Keratinocyte (primary cell): ENCODE results near the gene MAD1L1. TPM values are rescaled to one million over a fixed set of nuclear protein-coding genes. Genes with fewer than 3 reads are reported as not detected.
A peak's percentile ranks its signal among the peaks of the same experiment; 100 is the strongest.

Experiments used
- DNase-seq: peaks from one replicate; pipeline ENCODE4 v3.0.0-alpha.2; 2011; ENCODE audit warnings: low read depth, missing footprints, low spot score
- FAIRE-seq: peaks from 2 replicates; lab custom pipeline; 2011; peaks lifted over from hg19 to GRCh38; lab: Jason Lieb, UNC
- H2AFZ ChIP-seq: 2 replicates; pipeline ENCODE4 v1.6.0; 2012; ENCODE audit warnings: low read length, control low read depth, inconsistent platforms; ENCODE audit not compliant: control insufficient read depth
- H3K27ac ChIP-seq: 2 replicates; pipeline ENCODE4 v1.5.1; 2011; ENCODE audit warnings: low read length; ENCODE audit not compliant: control insufficient read depth, insufficient read depth
- H3K27me3 ChIP-seq: 3 replicates; pipeline ENCODE4 v1.6.0; 2011; ENCODE audit warnings: low read length; ENCODE audit not compliant: control insufficient read depth, insufficient read depth; ENCODE audit errors: extremely low read depth
- H3K36me3 ChIP-seq, 2 experiments: 2 replicates in 1 of 2; 3 replicates in 1 of 2; pipeline ENCODE4 v1.5.1; 2011; ENCODE audit warnings: low read length in 2 of 2, mild to moderate bottlenecking in 1 of 2; ENCODE audit not compliant: control insufficient read depth in 2 of 2, insufficient read depth in 2 of 2; ENCODE audit errors: extremely low read depth in 1 of 2
- H3K4me1 ChIP-seq: 3 replicates; pipeline ENCODE4 v1.5.1; 2011; ENCODE audit warnings: low read length; ENCODE audit not compliant: control insufficient read depth, insufficient read depth; ENCODE audit errors: extremely low read depth
- H3K4me2 ChIP-seq: 3 replicates; pipeline ENCODE4 v1.6.0; 2011; ENCODE audit warnings: low read depth, low read length; ENCODE audit not compliant: control insufficient read depth, insufficient read depth; ENCODE audit errors: extremely low read depth
- H3K4me3 ChIP-seq, 3 experiments: fragments of 200-600 bp in 1 of 3; sonication (generic) in 1 of 3; 2 replicates in 2 of 3; 3 replicates in 1 of 3; pipeline ENCODE4 v1.5.1; 2011 to 2016; ENCODE audit warnings: low read length in 3 of 3, mild to moderate bottlenecking in 3 of 3, control low read depth in 2 of 3, inconsistent platforms in 1 of 3, low read depth in 1 of 3, mixed read lengths in 1 of 3, mixed run types in 1 of 3, moderate library complexity in 1 of 3; ENCODE audit not compliant: control insufficient read depth in 2 of 3, insufficient read depth in 2 of 3; ENCODE audit errors: extremely low read depth in 1 of 3
- H3K79me2 ChIP-seq: 2 replicates; pipeline ENCODE4 v1.6.0; 2012; ENCODE audit warnings: low read length; ENCODE audit not compliant: control insufficient read depth, insufficient read depth
- H3K9ac ChIP-seq: 3 replicates; pipeline ENCODE4 v1.6.0; 2011; ENCODE audit warnings: low read length; ENCODE audit not compliant: control insufficient read depth, insufficient read depth; ENCODE audit errors: extremely low read depth
- H3K9me1 ChIP-seq: 3 replicates; pipeline ENCODE4 v1.6.0; 2011; ENCODE audit warnings: low read length; ENCODE audit not compliant: control insufficient read depth, insufficient read depth; ENCODE audit errors: extremely low read depth
- H3K9me3 ChIP-seq: 2 replicates; pipeline ENCODE4 v1.5.1; 2012; ENCODE audit warnings: low read depth, low read length; ENCODE audit not compliant: control insufficient read depth
- H4K20me1 ChIP-seq: 3 replicates; pipeline ENCODE4 v1.6.0; 2011; ENCODE audit warnings: low read length; ENCODE audit not compliant: control insufficient read depth, insufficient read depth; ENCODE audit errors: extremely low read depth
- EZH2 ChIP-seq: IDR thresholded peaks from one replicate; pipeline ENCODE4 v1.6.1; 2012; ENCODE audit warnings: inconsistent platforms, mild to moderate bottlenecking, low read length, moderate library complexity
- dilution Hi-C: fragments of 300-500 bp; cut with MboI; formaldehyde crosslinking; loops from one replicate; pipeline ENCODE4 v1.7.0; 2020; ENCODE audit warnings: low sequenced_read_pairs; ENCODE audit not compliant: extremely low pct_ligation_motif_present
- polyA plus RNA-seq, 5 experiments: library from polyadenylated mRNA; depleted of rRNA in 3 of 5; stranded (reverse) in 3 of 5; stranded (forward) in 1 of 5; unstranded in 1 of 5; fragments of >200 nt; gene quantifications; 1 replicate in 1 of 5; 2 replicates in 3 of 5; 3 replicates in 1 of 5; pipeline versions ENCODE4 v1.2.1 to v1.2.3, GENCODE V29; 2011 to 2012; ENCODE audit warnings: missing spikeins in 2 of 5, low read depth in 1 of 5, low replicate concordance in 1 of 5
- TF ChIP-seq, protein P1 (sequence below), 3 experiments: IDR thresholded peaks in 1 of 3; conservative IDR thresholded peaks in 1 of 3; optimal IDR thresholded peaks in 1 of 3; 2 replicates in 2 of 3; 3 replicates in 1 of 3; pipeline versions ENCODE3 to v1.5.1; 2011; ENCODE audit warnings: low read length in 3 of 3, mild to moderate bottlenecking in 3 of 3, moderate library complexity in 2 of 3, control low read depth in 1 of 3, inconsistent platforms in 1 of 3; ENCODE audit not compliant: insufficient read depth in 2 of 3; ENCODE audit errors: extremely low read depth in 1 of 3

The MAD1L1 gene
- polyA plus RNA-seq, 1 donor (not counting 4 experiments of a cell fraction or from before 2014, with no cell fraction given): 18.0 TPM

DNA sequence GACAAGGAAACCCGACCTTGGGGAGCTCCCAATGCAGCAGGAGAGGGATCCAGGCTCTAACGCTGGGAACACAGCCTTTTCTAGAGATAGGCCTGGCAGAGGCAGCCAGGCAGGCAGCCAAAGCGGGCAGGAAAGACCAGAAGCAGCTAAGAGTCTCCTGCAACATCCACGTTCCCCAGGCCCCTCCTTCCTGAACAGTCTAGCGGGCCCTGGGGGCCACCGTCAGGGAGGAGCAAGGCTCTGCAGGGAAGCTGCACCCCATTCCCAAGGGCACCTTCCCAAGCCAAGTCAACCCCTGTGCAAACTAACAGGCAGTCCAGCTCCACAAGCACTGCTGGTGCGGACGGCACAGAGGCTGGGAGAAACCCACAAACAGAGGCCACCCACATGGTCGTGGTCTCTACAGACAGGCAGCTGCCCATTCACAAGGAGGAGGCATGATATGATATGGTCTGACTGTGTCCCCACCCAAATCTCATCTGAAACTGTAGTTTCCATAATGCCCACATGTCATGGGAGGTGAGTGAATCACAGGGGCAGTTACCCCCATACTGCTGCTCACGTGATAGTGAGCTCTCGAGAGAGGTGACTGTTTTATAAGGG is 115.7 kb downstream of the MAD1L1 start:
- dilution Hi-C loops: no loop called here
- Histone ChIP-seq H3K9ac (no peak overlapping the region), H2AFZ (no peak overlapping the region), H3K27me3 (no peaks in the 10 kb centered on the region), H3K4me2 (no peak overlapping the region), H3K36me3 (peaks cover 0 to 3% of the 10 kb centered on the region in 2 experiments), H3K27ac (no peak overlapping the region), H4K20me1 (peaks cover 9% of the 10 kb centered on the region), H3K79me2 (no peaks in the 10 kb centered on the region), H3K4me1 (peaks cover 27% of the 10 kb centered on the region), H3K4me3 (no peak overlapping the region), H3K9me3 (no peaks in the 10 kb centered on the region), H3K9me1 (no peaks in the 10 kb centered on the region)
- no peak for DNase-seq
- peak; percentile 41 for FAIRE-seq
- TF ChIP-seq EZH2: no peak
- TF ChIP-seq, protein P1, sequence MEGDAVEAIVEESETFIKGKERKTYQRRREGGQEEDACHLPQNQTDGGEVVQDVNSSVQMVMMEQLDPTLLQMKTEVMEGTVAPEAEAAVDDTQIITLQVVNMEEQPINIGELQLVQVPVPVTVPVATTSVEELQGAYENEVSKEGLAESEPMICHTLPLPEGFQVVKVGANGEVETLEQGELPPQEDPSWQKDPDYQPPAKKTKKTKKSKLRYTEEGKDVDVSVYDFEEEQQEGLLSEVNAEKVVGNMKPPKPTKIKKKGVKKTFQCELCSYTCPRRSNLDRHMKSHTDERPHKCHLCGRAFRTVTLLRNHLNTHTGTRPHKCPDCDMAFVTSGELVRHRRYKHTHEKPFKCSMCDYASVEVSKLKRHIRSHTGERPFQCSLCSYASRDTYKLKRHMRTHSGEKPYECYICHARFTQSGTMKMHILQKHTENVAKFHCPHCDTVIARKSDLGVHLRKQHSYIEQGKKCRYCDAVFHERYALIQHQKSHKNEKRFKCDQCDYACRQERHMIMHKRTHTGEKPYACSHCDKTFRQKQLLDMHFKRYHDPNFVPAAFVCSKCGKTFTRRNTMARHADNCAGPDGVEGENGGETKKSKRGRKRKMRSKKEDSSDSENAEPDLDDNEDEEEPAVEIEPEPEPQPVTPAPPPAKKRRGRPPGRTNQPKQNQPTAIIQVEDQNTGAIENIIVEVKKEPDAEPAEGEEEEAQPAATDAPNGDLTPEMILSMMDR (optimal IDR thresholded peaks at IDR 0.05 in 1 of 3, IDR thresholded peaks at IDR 0.05 in 1 of 3, conservative IDR thresholded peaks at IDR 0.05 in 1 of 3; ENCODE audit: extremely low read depth in 1 of 3, insufficient read depth in 2 of 3, low read length in 3 of 3): no peak

DNA sequence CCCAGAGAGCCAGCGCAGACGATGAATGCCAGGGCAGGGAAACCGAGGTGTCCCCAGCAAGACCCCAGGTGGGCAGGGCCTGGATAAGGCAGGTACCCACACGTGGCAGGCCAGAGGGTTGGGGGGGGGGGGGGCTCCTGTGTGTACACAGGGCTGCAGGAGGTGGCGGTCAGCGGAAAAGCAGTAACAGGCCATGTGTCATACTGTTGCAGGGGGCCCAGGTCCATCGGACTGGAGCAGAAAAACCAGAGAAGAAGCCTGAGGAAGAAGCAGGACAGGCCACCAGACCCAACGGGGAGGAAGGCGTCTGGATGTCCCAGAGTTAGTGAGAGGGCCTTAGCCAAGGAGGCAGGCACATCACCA is 116.3 kb downstream of the MAD1L1 start:
- Histone ChIP-seq H2AFZ (no peak overlapping the region), H4K20me1 (peaks cover 9% of the 10 kb centered on the region), H3K4me3 (no peak overlapping the region), H3K4me2 (peak overlapping the region; percentile 35), H3K27ac (no peak overlapping the region), H3K4me1 (peaks cover 27% of the 10 kb centered on the region), H3K79me2 (no peaks in the 10 kb centered on the region), H3K9me1 (no peaks in the 10 kb centered on the region), H3K9ac (no peak overlapping the region), H3K36me3 (peaks cover 0 to 4% of the 10 kb centered on the region in 2 experiments), H3K27me3 (no peaks in the 10 kb centered on the region), H3K9me3 (no peaks in the 10 kb centered on the region)
- dilution Hi-C loops: no loop called here
- DNase-seq: no peak
- TF ChIP-seq EZH2: no peak
- TF ChIP-seq, protein P1 (optimal IDR thresholded peaks at IDR 0.05 in 1 of 3, IDR thresholded peaks at IDR 0.05 in 1 of 3, conservative IDR thresholded peaks at IDR 0.05 in 1 of 3; ENCODE audit: extremely low read depth in 1 of 3, insufficient read depth in 2 of 3, low read length in 3 of 3): no peak
- FAIRE-seq: no peak
